Measurements from ENCODE around the gene PTK6.
A peak's percentile ranks its signal among the peaks of the same experiment; 100 is the strongest.

PTK6 gene

GRCh38 chr20:63557481-63557891, 20.3 kb upstream of the PTK6 start:
- DNase-seq (ENCODE audit: low read depth), result no peak

GRCh38 chr20:63556873-63557478, 19.8 kb upstream of the PTK6 start:
- no peak for DNase-seq (ENCODE audit: low read depth)

- DNase-seq (ENCODE audit: low read depth), result no peak
Observed at GRCh38 chr20:63555661-63556381, 18.6 kb upstream of the PTK6 start.

GRCh38 chr20:63554361-63555278, 17.4 kb upstream of the PTK6 start:
- no peak for DNase-seq (ENCODE audit: low read depth)

- no peak for DNase-seq (ENCODE audit: low read depth)
Observed at GRCh38 chr20:63553933-63554290, 16.7 kb upstream of the PTK6 start, which contains the start of gene FNDC11. Gene FNDC11, plus strand, starts transcription at chr20:63554159. Its CDS starts 1,505 bp downstream, at chr20:63555664.

GRCh38 chr20:63553251-63553932, 16.2 kb upstream of the PTK6 start:
- DNase-seq (ENCODE audit: low read depth), result peak; percentile 61

GRCh38 chr20:63552481-63553249, 15.5 kb upstream of the PTK6 start:
- no peak for DNase-seq (ENCODE audit: low read depth)

- DNase-seq (ENCODE audit: low read depth), result no peak
Observed at GRCh38 chr20:63551068-63551467, 13.9 kb upstream of the PTK6 start.

GRCh38 chr20:63549679-63550282, 12.6 kb upstream of the PTK6 start:
- DNase-seq (ENCODE audit: low read depth), result no peak

- no peak for DNase-seq (ENCODE audit: low read depth)
Observed at GRCh38 chr20:63549019-63549418, 11.8 kb upstream of the PTK6 start.

- DNase-seq (ENCODE audit: low read depth), result no peak
Observed at GRCh38 chr20:63548542-63548941, 11.4 kb upstream of the PTK6 start.

- DNase-seq (ENCODE audit: low read depth), result no peak
Observed at GRCh38 chr20:63547725-63548480, 10.7 kb upstream of the PTK6 start, which contains the start of gene SRMS. Gene SRMS, minus strand, starts transcription at chr20:63547749. Its CDS starts 286 bp downstream, at chr20:63547463.

GRCh38 chr20:63546956-63547724, 10.0 kb upstream of the PTK6 start:
- DNase-seq (ENCODE audit: low read depth), result no peak

GRCh38 chr20:63546256-63546955, 9.2 kb upstream of the PTK6 start:
- no peak for DNase-seq (ENCODE audit: low read depth)

- no peak for DNase-seq (ENCODE audit: low read depth)
Observed at GRCh38 chr20:63545814-63546213, 8.6 kb upstream of the PTK6 start.

GRCh38 chr20:63544958-63545516, 7.9 kb upstream of the PTK6 start:
- DNase-seq (ENCODE audit: low read depth), result no peak

- DNase-seq (ENCODE audit: low read depth), result no peak
Observed at GRCh38 chr20:63544241-63544957, 7.2 kb upstream of the PTK6 start.

- DNase-seq (ENCODE audit: low read depth), result no peak
Observed at GRCh38 chr20:63543733-63544132, 6.6 kb upstream of the PTK6 start.

All from stimulated activated CD8-positive, alpha-beta memory T cell treated with anti-CD3 and anti-CD28 coated beads, Interleukin-15, amount 100 ng/mL, for 24 hours (primary cell).